ENCODE results near the gene FBXL7. TPM values are rescaled to one million over a fixed set of nuclear protein-coding genes. Genes with fewer than 3 reads are reported as not detected.

FBXL7 gene
- total and polyA plus RNA-seq, 2 of the 8 experiments (the other 6 are each of a cell fraction or from before 2014, with no cell fraction given): 17.7 to 17.8 TPM

DNA sequence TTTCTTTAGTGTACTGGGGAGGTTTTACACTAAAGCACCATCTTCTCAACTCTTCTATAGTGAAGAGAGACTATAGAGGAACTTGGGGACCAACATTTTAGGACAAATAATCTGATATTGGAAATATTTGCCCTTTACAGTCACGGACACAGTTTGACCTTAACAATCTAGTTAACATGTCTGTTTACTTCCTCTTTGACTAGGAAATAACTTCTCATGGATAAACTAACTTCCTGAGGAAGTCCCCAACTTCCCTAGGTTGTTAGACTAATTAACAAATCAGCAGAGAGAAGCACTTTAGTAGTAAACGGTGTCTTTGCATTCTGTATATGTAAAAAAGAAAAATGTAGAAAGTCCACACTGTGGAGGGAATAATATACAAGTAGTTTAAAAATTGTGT is 127.7 kb downstream of the FBXL7 start (continued):
- TF ChIP-seq RFX5 (IDR thresholded peaks at IDR 0.05; ENCODE audit: borderline replicate concordance, low read depth, low read length) (no peak), SIX5 (IDR thresholded peaks at IDR 0.05; ENCODE audit: low read depth, low read length) (no peak)

Measured in H1 (cell line).